ENCODE data around the gene CDH4. TPM values are rescaled to one million over a fixed set of nuclear protein-coding genes. Genes with fewer than 3 reads are reported as not detected.
"Not testable (repeated sequence)": the region's sequence is repeated elsewhere in the genome, so short reads cannot be mapped to it uniquely, and the experiment has no call there.

Gene CDH4
- total RNA-seq, 2 experiments from 2014 or later, result 0.10 to 0.15 TPM

DNA sequence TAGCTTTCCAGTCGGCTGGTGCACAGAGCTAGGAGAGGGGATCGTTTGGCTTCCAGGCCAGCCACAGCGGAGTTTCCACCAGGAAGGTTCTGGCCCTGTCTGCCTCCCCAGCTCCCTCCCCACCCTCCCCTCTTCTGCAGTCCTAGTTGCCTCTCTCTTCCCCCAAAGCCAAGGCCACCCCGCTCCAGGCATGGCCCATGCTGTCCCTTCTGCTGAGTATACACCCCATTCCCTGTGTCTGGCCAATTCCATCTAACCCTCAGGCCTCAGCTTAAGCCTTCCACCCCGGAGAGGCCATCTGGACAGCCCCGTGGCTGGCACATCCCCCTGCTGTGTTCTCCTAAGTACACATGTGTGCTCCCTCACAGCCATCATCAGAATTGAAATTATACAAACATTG lies 167.4 kb downstream of the CDH4 start:
- H3K27me3 Mint-ChIP-seq (ENCODE audit: low read depth), result no peaks in the 10 kb centered on the region
- H3K9me3 Mint-ChIP-seq, result no peaks in the 10 kb centered on the region
- H3K4me3 Mint-ChIP-seq, result no peak overlapping the region
- no peaks in the 10 kb centered on the region for H3K36me3 Mint-ChIP-seq (ENCODE audit: low read depth)
- no peak overlapping the region for H3K27ac Mint-ChIP-seq
- CTCF ChIA-PET, result no interaction called here
- intact Hi-C loops (cut with micrococcal nuclease), result no loop called here
- no peaks in the 10 kb centered on the region for H3K4me1 Mint-ChIP-seq (ENCODE audit: low read depth)
- DNase-seq, result no peak

DNA sequence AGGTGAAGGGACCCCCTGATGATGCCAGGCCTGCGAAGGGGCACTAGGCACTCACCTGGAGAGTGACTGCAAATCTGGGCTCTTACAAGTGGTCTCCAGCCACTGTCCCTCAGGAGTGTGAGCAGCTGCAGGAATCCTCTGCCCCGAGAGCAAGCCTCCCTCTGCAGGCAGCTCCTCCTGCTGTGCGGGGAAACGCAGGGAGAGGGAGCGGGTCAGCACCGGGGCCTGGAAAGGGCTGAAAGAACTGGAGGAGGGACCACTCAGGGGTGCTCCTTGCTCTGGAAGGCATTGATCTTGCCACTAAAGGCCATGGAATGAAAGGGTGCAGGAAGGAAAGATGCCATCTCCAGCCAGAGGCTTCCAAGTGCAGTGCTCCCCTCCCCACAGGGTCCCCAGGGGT lies 168.0 kb downstream of the CDH4 start:
- Mint-ChIP-seq H3K36me3 (ENCODE audit: low read depth) (no peaks in the 10 kb centered on the region), H3K4me3 (no peak overlapping the region), H3K4me1 (ENCODE audit: low read depth) (no peaks in the 10 kb centered on the region), H3K27ac (no peak overlapping the region), H3K27me3 (ENCODE audit: low read depth) (no peaks in the 10 kb centered on the region), H3K9me3 (no peaks in the 10 kb centered on the region)
- intact Hi-C loops (cut with micrococcal nuclease), result no loop called here
- CTCF ChIA-PET, result no interaction called here
- no peak for DNase-seq

DNA sequence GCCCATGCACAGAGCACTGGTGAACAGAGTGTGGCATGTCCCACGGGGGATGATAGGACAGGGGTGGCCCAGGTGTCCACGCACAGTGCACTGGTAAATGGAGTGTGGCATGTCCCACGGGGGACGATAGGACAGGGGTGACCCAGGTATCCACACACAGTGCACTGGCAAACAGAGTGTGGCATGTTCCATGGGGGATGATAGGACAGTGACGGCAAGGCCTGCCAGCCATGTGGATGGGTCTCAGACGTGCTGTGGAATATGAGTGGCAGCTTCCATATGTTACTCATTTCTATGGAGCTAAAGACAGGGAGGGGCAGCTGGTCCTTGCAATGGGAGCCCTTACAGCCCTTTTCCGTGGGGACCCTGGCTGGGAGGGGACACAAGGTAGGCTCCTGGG lies 168.7 kb downstream of the CDH4 start:
- Mint-ChIP-seq H3K27ac (no peak overlapping the region), H3K9me3 (no peaks in the 10 kb centered on the region), H3K36me3 (ENCODE audit: low read depth) (no peaks in the 10 kb centered on the region), H3K4me1 (ENCODE audit: low read depth) (no peaks in the 10 kb centered on the region), H3K27me3 (ENCODE audit: low read depth) (no peaks in the 10 kb centered on the region), H3K4me3 (no peak overlapping the region)
- CTCF ChIA-PET, result no interaction called here
- intact Hi-C loops (cut with micrococcal nuclease), result no loop called here
- DNase-seq, result no peak

DNA sequence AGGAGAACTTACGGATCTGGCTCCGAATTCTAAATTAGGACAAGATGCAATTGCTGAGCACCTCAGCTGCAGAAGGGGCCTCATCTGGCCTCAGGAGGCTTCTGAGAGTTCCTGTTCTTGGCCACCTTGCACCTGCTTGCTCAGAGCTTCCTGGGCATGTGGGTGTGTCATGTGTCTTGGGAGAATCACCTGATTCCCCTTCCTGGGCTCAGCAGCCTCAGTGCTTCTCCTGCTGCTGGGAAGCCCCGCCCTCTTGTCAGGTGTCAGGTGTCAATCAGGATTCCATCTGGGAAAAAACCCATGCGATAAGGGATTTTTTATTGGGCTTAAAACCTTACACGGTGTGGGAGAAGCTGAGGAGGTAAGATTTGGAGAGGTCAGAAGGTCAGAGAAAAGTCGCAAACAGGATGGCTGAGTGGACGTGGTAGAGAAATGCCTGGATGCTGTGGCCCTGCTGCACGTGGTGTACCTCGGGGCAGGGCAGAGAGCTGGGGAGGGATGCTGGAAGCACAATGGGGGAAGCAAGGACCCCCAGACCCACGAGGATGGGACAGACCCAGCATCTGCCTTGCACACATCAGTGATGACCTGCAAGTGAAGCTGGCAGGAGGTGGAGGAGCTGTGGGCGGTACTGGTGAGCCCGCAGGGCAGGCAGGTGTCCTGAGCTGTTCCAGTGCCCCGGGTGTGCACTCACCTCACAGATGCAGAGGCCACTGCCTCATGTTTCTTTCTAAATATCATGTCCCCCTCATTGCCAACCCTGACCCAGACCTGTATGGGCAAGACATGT lies 170.8 kb downstream of the CDH4 start:
- no peak for DNase-seq
- Mint-ChIP-seq H3K27me3 (ENCODE audit: low read depth) (no peaks in the 10 kb centered on the region), H3K4me3 (no peak overlapping the region), H3K36me3 (ENCODE audit: low read depth) (no peaks in the 10 kb centered on the region), H3K27ac (no peak overlapping the region), H3K4me1 (ENCODE audit: low read depth) (no peaks in the 10 kb centered on the region), H3K9me3 (no peaks in the 10 kb centered on the region)
- intact Hi-C loops (cut with micrococcal nuclease), result no loop called here
- CTCF ChIA-PET, result no interaction called here

DNA sequence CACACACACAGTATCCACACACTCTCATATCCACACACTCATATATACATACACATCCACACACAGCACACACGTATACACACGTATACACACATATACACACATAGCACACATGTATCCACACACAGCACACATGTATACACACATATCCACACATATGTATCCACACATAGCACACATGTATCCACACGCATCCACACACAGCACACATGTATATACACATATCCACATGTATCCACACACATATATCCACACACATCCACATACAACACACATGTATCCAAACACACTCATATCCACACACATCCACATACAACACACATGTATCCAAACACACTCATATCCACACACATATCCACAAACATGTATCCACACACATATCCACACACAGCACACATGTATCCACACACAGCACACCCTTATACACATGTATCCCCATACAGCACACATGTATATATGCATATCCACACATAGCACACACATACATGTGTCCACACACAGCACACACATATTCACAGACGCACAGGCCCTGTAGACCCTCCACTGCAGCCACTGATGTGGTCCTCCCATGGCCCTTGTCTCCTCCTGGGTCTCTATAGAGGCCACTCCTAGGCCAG lies 172.1 kb downstream of the CDH4 start:
- H3K4me1 Mint-ChIP-seq (ENCODE audit: low read depth), result no peaks in the 10 kb centered on the region
- no peak for DNase-seq
- CTCF ChIA-PET, result no interaction called here
- no peak overlapping the region for H3K4me3 Mint-ChIP-seq
- no peak overlapping the region for H3K27ac Mint-ChIP-seq
- intact Hi-C loops (cut with micrococcal nuclease), result no loop called here
- H3K9me3 Mint-ChIP-seq, result no peaks in the 10 kb centered on the region
- no peaks in the 10 kb centered on the region for H3K27me3 Mint-ChIP-seq (ENCODE audit: low read depth)
- H3K36me3 Mint-ChIP-seq (ENCODE audit: low read depth), result no peaks in the 10 kb centered on the region

DNA sequence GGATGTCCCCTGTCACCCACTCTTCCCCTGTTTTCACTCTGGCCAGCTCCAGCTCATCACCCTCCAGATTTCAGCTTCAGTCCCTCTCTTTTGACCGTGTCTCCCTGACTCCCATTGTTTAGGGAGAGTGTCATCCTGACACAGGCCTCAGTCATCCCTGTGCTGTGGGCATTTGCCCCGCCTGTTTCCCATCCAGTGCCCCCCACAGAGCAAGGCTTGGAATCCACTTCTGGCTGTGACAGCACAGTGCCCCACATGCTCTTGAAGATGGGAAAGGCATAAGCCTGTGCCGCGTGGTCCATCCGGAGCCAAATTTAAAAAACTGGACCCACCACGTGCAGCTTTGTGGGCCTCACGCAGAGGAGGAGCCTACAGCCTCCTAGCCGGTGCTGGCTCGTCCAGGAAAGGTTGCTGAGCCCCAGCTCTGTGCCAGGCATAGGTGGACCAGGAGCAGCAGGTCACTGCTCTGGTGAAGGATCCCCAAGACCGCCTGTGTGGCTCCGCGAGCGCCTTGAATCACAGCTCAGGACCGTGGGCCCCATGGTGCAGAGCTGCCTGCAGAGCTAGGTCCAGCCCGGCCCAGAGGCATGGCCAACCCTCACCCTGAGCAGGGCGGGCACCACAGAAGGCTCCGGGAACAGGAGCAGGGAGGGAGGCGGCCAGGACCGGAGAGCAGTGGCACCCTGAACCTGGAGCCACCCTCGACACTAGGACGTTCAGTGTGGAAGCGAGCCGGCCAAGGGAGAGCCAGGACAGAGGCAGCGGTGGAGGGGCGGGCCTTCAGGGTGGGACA lies 172.8 kb downstream of the CDH4 start:
- no peaks in the 10 kb centered on the region for H3K27me3 Mint-ChIP-seq (ENCODE audit: low read depth)
- intact Hi-C loops (cut with micrococcal nuclease), result no loop called here
- H3K4me3 Mint-ChIP-seq, result no peak overlapping the region
- H3K36me3 Mint-ChIP-seq (ENCODE audit: low read depth), result no peaks in the 10 kb centered on the region
- CTCF ChIA-PET, result no interaction called here
- no peaks in the 10 kb centered on the region for H3K4me1 Mint-ChIP-seq (ENCODE audit: low read depth)
- H3K9me3 Mint-ChIP-seq, result no peaks in the 10 kb centered on the region
- DNase-seq, result no peak
- no peak overlapping the region for H3K27ac Mint-ChIP-seq

DNA sequence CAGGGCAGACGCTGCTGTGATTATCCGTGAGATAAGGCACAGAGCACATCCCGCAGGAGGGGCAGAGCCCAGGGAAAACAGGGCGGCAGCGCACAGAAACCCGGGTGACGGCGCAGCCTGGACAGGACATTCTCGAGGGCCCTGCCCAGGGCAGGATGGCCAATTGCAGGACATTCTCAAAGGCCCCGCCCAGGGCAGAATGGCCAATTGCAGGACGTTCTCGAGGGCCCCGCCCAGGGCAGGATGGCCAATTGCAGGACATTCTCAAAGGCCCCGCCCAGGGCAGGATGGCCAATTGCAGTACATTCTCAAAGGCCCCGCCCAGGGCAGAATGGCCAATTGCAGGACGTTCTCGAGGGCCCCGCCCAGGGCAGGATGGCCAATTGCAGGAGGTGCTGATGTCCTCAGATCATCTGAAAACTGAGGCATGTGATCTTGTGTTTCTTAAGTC lies 173.5 kb downstream of the CDH4 start:
- CTCF ChIA-PET; H3K36me3 Mint-ChIP-seq (ENCODE audit: low read depth); H3K4me3 Mint-ChIP-seq; H3K4me1 Mint-ChIP-seq (ENCODE audit: low read depth); H3K27ac Mint-ChIP-seq; H3K9me3 Mint-ChIP-seq; DNase-seq; H3K27me3 Mint-ChIP-seq (ENCODE audit: low read depth); intact Hi-C loops (cut with micrococcal nuclease): not testable (repeated sequence)

DNA sequence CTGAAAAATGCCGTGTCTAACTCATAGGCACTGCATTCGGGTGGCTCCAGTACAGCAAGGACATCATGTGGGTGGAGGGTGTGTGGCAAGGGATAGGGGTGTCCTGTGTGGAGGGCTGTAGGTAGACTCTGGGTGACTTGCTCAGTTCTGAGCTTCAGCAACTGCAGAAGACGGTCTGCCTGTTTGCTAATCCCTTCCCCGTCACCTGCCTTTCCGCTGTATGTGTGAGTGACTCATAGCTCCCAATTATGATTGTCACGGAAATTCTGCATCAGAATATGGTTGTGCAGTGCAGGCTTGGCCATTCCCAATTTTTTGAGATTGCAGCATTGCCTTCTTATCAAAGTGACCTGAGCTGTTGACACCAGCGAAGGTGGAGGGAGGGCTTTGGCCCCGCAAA lies 174.3 kb downstream of the CDH4 start:
- CTCF ChIA-PET, result no interaction called here

DNA sequence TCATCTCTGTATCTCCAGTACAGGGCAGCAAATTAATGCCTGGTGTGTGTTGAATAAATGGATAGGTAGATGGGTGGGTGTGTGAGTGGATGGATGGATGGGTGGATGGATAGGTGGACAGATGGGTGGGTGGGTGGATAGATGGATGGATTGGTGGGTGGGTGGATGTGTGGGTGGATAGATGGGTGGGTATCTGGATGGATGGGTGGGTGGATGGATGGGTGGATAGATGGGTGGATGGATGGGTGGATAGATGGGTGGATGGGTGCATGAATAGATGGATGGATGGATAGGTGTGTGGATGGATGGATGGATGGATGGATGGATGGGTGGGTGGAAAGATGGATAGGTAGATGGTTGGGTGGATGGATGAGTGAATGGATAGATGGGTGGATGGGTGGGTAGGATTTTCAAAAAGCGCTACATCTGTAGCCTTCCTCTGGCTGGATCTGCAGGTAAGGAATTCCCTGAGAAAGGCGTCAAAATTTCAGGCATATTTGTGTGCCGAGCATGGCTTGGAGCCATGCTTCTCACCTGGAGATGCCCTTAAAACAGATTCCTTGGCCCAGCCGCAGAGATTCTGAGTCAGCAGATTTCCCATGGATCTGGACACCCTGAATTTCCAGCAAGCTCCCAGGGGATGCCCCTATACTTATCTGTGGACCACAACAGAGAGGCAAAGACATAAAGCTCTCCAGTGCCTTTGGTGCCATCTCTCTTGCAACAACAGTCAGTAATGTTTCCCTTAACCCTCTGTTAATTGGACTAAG lies 177.6 kb downstream of the CDH4 start:
- Mint-ChIP-seq H3K27ac (no peak overlapping the region), H3K9me3 (no peaks in the 10 kb centered on the region), H3K36me3 (ENCODE audit: low read depth) (no peaks in the 10 kb centered on the region), H3K27me3 (ENCODE audit: low read depth) (peaks cover 2% of the 10 kb centered on the region), H3K4me1 (ENCODE audit: low read depth) (no peaks in the 10 kb centered on the region), H3K4me3 (no peak overlapping the region)
- CTCF ChIA-PET, result no interaction called here
- no peak for DNase-seq
- intact Hi-C loops (cut with micrococcal nuclease), result no loop called here

More for the DNA sequence above, 174.3 kb downstream of the CDH4 start:
- Mint-ChIP-seq H3K4me1 (ENCODE audit: low read depth) (no peaks in the 10 kb centered on the region), H3K36me3 (ENCODE audit: low read depth) (no peaks in the 10 kb centered on the region), H3K9me3 (no peaks in the 10 kb centered on the region), H3K27ac (no peak overlapping the region), H3K4me3 (no peak overlapping the region), H3K27me3 (ENCODE audit: low read depth) (no peaks in the 10 kb centered on the region)
- intact Hi-C loops (cut with micrococcal nuclease), result no loop called here
- no peak for DNase-seq

DNA sequence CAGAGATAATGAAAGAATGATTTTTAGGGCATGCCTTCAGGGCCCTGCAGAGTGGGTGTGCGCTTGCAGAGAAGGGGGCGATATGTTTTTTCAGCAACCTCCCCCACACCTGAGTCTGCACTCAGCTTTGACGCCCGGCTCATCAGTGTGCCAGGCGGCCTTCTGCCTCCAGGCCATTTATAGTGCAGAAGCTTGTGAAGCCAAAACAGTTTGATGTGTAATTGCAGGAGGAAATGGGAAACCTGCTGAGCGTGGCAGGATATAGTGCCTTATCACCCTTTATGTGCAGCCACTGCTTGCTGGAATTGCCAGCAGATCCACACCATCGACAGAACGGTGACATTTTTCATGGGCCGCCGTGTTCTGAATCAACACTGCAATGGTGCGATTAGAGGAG lies 178.2 kb downstream of the CDH4 start:
- Mint-ChIP-seq H3K36me3 (ENCODE audit: low read depth) (no peaks in the 10 kb centered on the region), H3K4me3 (no peak overlapping the region), H3K4me1 (ENCODE audit: low read depth) (no peaks in the 10 kb centered on the region), H3K27me3 (ENCODE audit: low read depth) (peaks cover 2% of the 10 kb centered on the region), H3K27ac (no peak overlapping the region), H3K9me3 (no peaks in the 10 kb centered on the region)
- no peak for DNase-seq
- CTCF ChIA-PET, result no interaction called here
- intact Hi-C loops (cut with micrococcal nuclease), result no loop called here

DNA sequence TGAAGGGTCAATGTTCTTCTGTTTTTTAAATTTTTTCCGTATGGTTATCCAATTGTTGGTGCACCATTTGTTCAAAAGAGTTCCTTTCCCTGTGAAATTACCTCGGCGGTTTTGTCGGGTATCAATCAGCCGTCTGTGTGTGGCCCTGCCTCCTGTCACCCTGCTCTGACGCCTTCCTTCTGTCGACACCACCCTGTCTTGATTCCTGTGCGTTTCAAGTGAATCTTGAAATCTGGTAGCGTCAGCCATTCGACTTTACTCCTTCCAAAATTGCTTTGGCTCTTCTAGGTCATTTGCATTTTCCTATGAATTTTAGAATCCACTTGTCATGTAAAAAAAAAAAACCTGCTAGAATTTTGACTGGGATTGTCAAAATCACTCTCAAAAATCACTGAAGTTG lies 181.1 kb downstream of the CDH4 start:
- Mint-ChIP-seq H3K4me1 (ENCODE audit: low read depth) (no peaks in the 10 kb centered on the region), H3K27ac (no peak overlapping the region), H3K9me3 (no peaks in the 10 kb centered on the region), H3K27me3 (ENCODE audit: low read depth) (peaks cover 10% of the 10 kb centered on the region), H3K4me3 (no peak overlapping the region), H3K36me3 (ENCODE audit: low read depth) (no peaks in the 10 kb centered on the region)
- DNase-seq, result no peak
- CTCF ChIA-PET, result no interaction called here
- intact Hi-C loops (cut with micrococcal nuclease), result no loop called here

DNA sequence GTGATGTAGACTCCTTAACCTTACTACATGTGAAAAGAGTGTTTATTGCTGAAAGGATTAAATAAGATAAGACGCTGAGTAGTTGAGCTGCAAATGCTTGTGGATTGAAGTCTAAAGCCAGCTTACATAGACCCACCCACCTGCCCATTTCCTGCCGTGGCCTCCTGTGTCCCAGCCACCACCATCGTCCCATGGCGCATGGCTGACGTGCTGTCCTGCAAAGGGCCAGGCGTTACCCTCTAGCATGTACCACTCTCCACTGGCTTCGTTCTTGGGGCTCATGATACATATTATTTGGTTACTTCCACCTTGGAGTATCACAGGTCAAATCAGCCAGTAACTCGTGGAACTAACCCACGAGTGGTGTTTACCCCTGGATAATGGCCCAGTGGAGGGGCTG lies 181.8 kb downstream of the CDH4 start:
- no peak overlapping the region for H3K4me3 Mint-ChIP-seq
- H3K4me1 Mint-ChIP-seq (ENCODE audit: low read depth), result no peaks in the 10 kb centered on the region
- H3K27me3 Mint-ChIP-seq (ENCODE audit: low read depth), result peaks cover 10% of the 10 kb centered on the region
- CTCF ChIA-PET, result no interaction called here
- intact Hi-C loops (cut with micrococcal nuclease), result no loop called here
- H3K27ac Mint-ChIP-seq, result no peak overlapping the region
- H3K36me3 Mint-ChIP-seq (ENCODE audit: low read depth), result no peaks in the 10 kb centered on the region
- DNase-seq, result no peak
- H3K9me3 Mint-ChIP-seq, result no peaks in the 10 kb centered on the region
